Gastroesophageal sphincter (tissue), 4 donors: Measurements from ENCODE around the gene HELQ. TPM values are rescaled to one million over a fixed set of nuclear protein-coding genes. Genes with fewer than 3 reads are reported as not detected.

Experiments
- ATAC-seq: fragments of 150-250 bp; one replicate; pipeline ENCODE4 v1.9.1; 2016; ENCODE audit warnings: mild to moderate bottlenecking, moderate library complexity
- H3K27ac ChIP-seq, 4 donors: fragments of 200-600 bp; sonication (generic) in 3 of 4; 1 replicate in 3 of 4; 2 replicates in 1 of 4; pipeline ENCODE4 v1.5.1; 2016 to 2019
- H3K27me3 ChIP-seq: fragments of 200-600 bp; sonication (generic); one replicate; pipeline ENCODE4 v1.5.1; 2019
- H3K36me3 ChIP-seq, 2 donors: fragments of 200-600 bp; sonication (generic); one replicate each; pipeline ENCODE4 v1.5.1; 2019; ENCODE audit warnings: control low read depth in 1 of 2
- H3K4me1 ChIP-seq, 3 donors: fragments of 200-600 bp; sonication (generic); 1 replicate in 2 of 3; 2 replicates in 1 of 3; pipeline ENCODE4 v1.5.1; 2016 to 2019; ENCODE audit warnings: control low read depth in 2 of 3
- H3K4me3 ChIP-seq, 2 donors: fragments of 200-600 bp; sonication (generic); one replicate each; pipeline ENCODE4 v1.5.1; 2019; ENCODE audit warnings: mild to moderate bottlenecking in 1 of 2, moderate library complexity in 1 of 2
- H3K9me3 ChIP-seq, 3 donors: fragments of 200-600 bp; sonication (generic); one replicate each; pipeline ENCODE4 v1.5.1; 2017 to 2019; ENCODE audit warnings: control low read depth in 2 of 3
- CTCF ChIP-seq, 4 experiments: fragments of 200-600 bp in 2 of 4; fragments of 450-650 bp in 2 of 4; sonication (generic) in 1 of 4; IDR thresholded peaks; one replicate each; pipeline ENCODE4 v1.5.1; 2017 to 2019; ENCODE audit warnings: antibody characterized with exemption in 4 of 4, mild to moderate bottlenecking in 2 of 4, moderate library complexity in 2 of 4
- EP300 ChIP-seq: sonication (generic); formaldehyde crosslinking; IDR thresholded peaks from one replicate; pipeline ENCODE4 v1.6.1; 2017; ENCODE audit warnings: antibody characterized with exemption, mild to moderate bottlenecking
- POLR2A ChIP-seq, 2 donors: fragments of 450-650 bp; IDR thresholded peaks; one replicate each; pipeline ENCODE4 v1.6.1; 2017; ENCODE audit warnings: antibody characterized with exemption in 2 of 2, mild to moderate bottlenecking in 2 of 2, moderate library complexity in 1 of 2
- POLR2AphosphoS5 ChIP-seq: sonication (generic); formaldehyde crosslinking; IDR thresholded peaks from one replicate; pipeline ENCODE4 v1.6.1; 2017; ENCODE audit warnings: antibody characterized with exemption
- WGBS, 2 donors: methylation state at CpG; one replicate each; pipeline ENCODE4 v1.1.5; 2018; ENCODE audit warnings: low coverage in 1 of 2; 5-methylcytosine and 5-hydroxymethylcytosine counted together
- small RNA-seq, 4 donors: library from RNA; depleted of rRNA; stranded (forward); fragments of <200 nt; gene quantifications; one replicate each; pipeline ENCODE3, GENCODE V24; 2016
- total RNA-seq, 4 donors: library from RNA; depleted of rRNA; stranded (reverse); fragments of >200 nt; gene quantifications; one replicate each; pipeline ENCODE4 v1.1.0, GENCODE V29; 2016

HELQ gene
- total RNA-seq, 4 donors from 2014 or later: 10.3 to 16.7 (median 13.6) TPM

GRCh38 chr4:83360018-83360417 is 95.6 kb downstream of the HELQ start:
- H3K4me3 ChIP-seq: no peak overlapping the region
- H3K9me3 ChIP-seq: no peaks in the 10 kb centered on the region
- 80 to 89% methylated on average over 4 of the region's 4 CpGs for WGBS, 2 donors
- no peak overlapping the region for H3K27ac ChIP-seq
- no peaks in the 10 kb centered on the region for H3K36me3 ChIP-seq
- H3K27me3 ChIP-seq: no peaks in the 10 kb centered on the region
- no peaks in the 10 kb centered on the region for H3K4me1 ChIP-seq
- no peak for TF ChIP-seq EP300
- TF ChIP-seq POLR2AphosphoS5: no peak
- no peak for TF ChIP-seq POLR2A (IDR thresholded peaks at IDR 0.05)
- TF ChIP-seq CTCF (IDR thresholded peaks at IDR 0.05): no peak
- ATAC-seq: no peak

GRCh38 chr4:83358410-83358809 is 97.2 kb downstream of the HELQ start:
- no peaks in the 10 kb centered on the region for H3K27me3 ChIP-seq
- no peak for ATAC-seq
- no peak overlapping the region for H3K27ac ChIP-seq
- 71 to 100% methylated on average over 1 of the region's 1 CpG for WGBS, 2 donors
- no peaks in the 10 kb centered on the region for H3K36me3 ChIP-seq
- no peak overlapping the region for H3K4me3 ChIP-seq
- H3K4me1 ChIP-seq: no peaks in the 10 kb centered on the region
- no peaks in the 10 kb centered on the region for H3K9me3 ChIP-seq
- TF ChIP-seq POLR2A (IDR thresholded peaks at IDR 0.05) (no peak), EP300 (no peak), CTCF (IDR thresholded peaks at IDR 0.05) (no peak), POLR2AphosphoS5 (no peak)

Small RNA genes lying within 50 kb of the gene (small RNA-seq; reads per million reads assigned to genes)
- gene AC114781.5: 0 reads per million in 4 donors

Other genes starting within 250 kb of the HELQ start
- gene COQ2, start 171.0 kb downstream of the HELQ start, total RNA-seq: 1 to 10 TPM; 5.0 to 8.9 (median 5.5) TPM
- gene HPSE, start 121.0 kb downstream of the HELQ start, total RNA-seq: 1 to 10 TPM in 2 of 4 donors, under 1 TPM in 2; 0.47 to 3.3 (median 1.5) TPM
- gene MRPS18C, start 235 bp upstream of the HELQ start, total RNA-seq: 10 to 100 TPM; 14.9 to 48.5 (median 20.3) TPM
- 10 to 100 TPM in 3 of 4 donors, 1 to 10 TPM in 1; 8.3 to 18.4 (median 11.3) TPM for gene ABRAXAS1, start 29.3 kb upstream of the HELQ start, total RNA-seq
- 1 to 10 TPM; 1.7 to 6.6 (median 4.9) TPM for gene GPAT3, start 80.3 kb upstream of the HELQ start, total RNA-seq